ENCODE measurements around the gene TRMT112.

Gene TRMT112

GRCh38 chr11:64275031-64275800 is 42.1 kb downstream of the TRMT112 start:
- DNase-seq (ENCODE audit: low read depth) = no peak

GRCh38 chr11:64269540-64270220 is 47.7 kb downstream of the TRMT112 start:
- peak; percentile 100 for DNase-seq (ENCODE audit: low read depth)

GRCh38 chr11:64268893-64269539 is 48.3 kb downstream of the TRMT112 start:
- DNase-seq (ENCODE audit: low read depth) = no peak

- DNase-seq (ENCODE audit: low read depth) = no peak
Measured at GRCh38 chr11:64268025-64268892, 49.1 kb downstream of the TRMT112 start.

DNA sequence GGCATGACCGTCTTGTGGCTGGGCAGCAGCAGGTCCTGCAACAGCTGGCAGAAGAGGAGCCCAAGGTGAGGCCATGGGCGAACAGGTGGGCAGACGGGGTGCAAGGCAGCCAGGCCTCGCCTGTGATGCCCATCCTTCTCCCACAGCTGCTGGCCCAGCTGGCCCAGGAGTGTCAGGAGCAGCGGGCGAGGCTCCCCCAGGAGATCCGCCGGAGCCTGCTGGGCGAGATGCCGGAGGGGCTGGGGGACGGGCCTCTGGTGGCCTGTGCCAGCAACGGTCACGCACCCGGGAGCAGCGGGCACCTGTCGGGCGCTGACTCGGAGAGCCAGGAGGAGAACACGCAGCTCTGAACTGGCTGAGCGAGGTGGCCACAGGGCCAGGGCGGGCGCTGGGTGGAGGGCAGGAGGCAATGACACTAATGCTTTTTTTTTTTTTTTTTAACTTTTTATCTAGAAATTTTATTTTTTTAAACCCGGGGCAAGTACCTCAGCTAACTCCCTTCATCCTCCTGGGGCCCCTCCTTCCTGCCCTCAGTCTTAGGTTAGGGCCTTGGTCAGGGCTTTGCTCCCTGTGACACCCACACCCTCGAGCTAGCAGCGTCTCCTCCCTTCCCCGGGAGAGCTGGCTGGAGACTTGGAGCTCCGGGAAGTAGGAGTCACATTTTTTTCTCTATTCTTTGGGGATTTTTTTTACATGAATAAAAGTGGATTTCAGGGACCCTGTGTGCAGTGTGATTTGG is 50.0 kb downstream of the TRMT112 start:
- no peak for DNase-seq (ENCODE audit: low read depth)

All from fibroblast of the conjunctiva (primary cell).